H9 (cell line): ENCODE measurements around the gene STT3A. TPM values are rescaled to one million over a fixed set of nuclear protein-coding genes. Genes with fewer than 3 reads are reported as not detected.

ENCODE experiments used
- DNase-seq: peaks from one replicate; pipeline ENCODE4 v3.0.0-alpha.2; 2017
- H2AFZ ChIP-seq: one replicate; pipeline ENCODE4 v1.6.1; 2013; ENCODE audit warnings: mild to moderate bottlenecking, low read length, control low read depth, moderate library complexity
- H2AK5ac ChIP-seq: 2 replicates; pipeline ENCODE4 v1.6.1; 2013; ENCODE audit warnings: low read length, control low read depth, mixed read lengths; ENCODE audit not compliant: insufficient read length
- H2BK120ac ChIP-seq: one replicate; pipeline ENCODE4 v1.6.1; 2013; ENCODE audit warnings: low read depth, mild to moderate bottlenecking, low read length, control low read depth, inconsistent platforms; ENCODE audit not compliant: poor library complexity, severe bottlenecking
- H2BK12ac ChIP-seq: 2 replicates; pipeline ENCODE4 v1.6.1; 2013; ENCODE audit warnings: low read length, control low read depth, mixed read lengths, low read depth; ENCODE audit not compliant: insufficient read length
- H2BK15ac ChIP-seq: 2 replicates; pipeline ENCODE4 v1.6.1; 2013; ENCODE audit warnings: low read depth, low read length, control low read depth
- H2BK20ac ChIP-seq: one replicate; pipeline ENCODE4 v1.6.1; 2013; ENCODE audit warnings: low read depth, mild to moderate bottlenecking, low read length, control low read depth, inconsistent platforms; ENCODE audit not compliant: poor library complexity, severe bottlenecking
- H2BK5ac ChIP-seq: 2 replicates; pipeline ENCODE4 v1.6.1; 2013; ENCODE audit warnings: low read length, control low read depth, mixed read lengths; ENCODE audit not compliant: insufficient read length
- H3K14ac ChIP-seq: 2 replicates; pipeline ENCODE4 v1.6.1; 2013; ENCODE audit warnings: low read length, control low read depth; ENCODE audit not compliant: insufficient read depth
- H3K18ac ChIP-seq: 2 replicates; pipeline ENCODE4 v1.6.1; 2013; ENCODE audit warnings: low read depth, mild to moderate bottlenecking, mixed read lengths, low read length, control low read depth; ENCODE audit not compliant: insufficient read length
- H3K23ac ChIP-seq: 2 replicates; pipeline ENCODE4 v1.6.1; 2013; ENCODE audit warnings: low read length, control low read depth, mixed read lengths, low read depth; ENCODE audit not compliant: insufficient read length
- H3K23me2 ChIP-seq: 2 replicates; pipeline ENCODE4 v1.6.1; 2013; ENCODE audit warnings: low read depth, mild to moderate bottlenecking, mixed read lengths, low read length, control low read depth; ENCODE audit not compliant: insufficient read length, poor library complexity, severe bottlenecking
- H3K27ac ChIP-seq: 2 replicates; pipeline ENCODE4 v1.5.1; 2013; ENCODE audit warnings: low read length, control low read depth, mixed read lengths, low read depth; ENCODE audit not compliant: insufficient read length
- H3K27me3 ChIP-seq: 2 replicates; pipeline ENCODE4 v1.6.1; 2013; ENCODE audit warnings: low read length, control low read depth, inconsistent platforms; ENCODE audit not compliant: insufficient read depth
- H3K4ac ChIP-seq: 2 replicates; pipeline ENCODE4 v1.6.1; 2013; ENCODE audit warnings: low read depth, mild to moderate bottlenecking, control low read depth, inconsistent platforms, low read length, moderate library complexity
- H3K4me1 ChIP-seq: 2 replicates; pipeline ENCODE4 v1.6.1; 2013; ENCODE audit warnings: low read length, control low read depth, inconsistent platforms; ENCODE audit not compliant: insufficient read depth
- H3K4me2 ChIP-seq: 2 replicates; pipeline ENCODE4 v1.6.1; 2013; ENCODE audit warnings: low read length, control low read depth, mixed read lengths; ENCODE audit not compliant: insufficient read length, insufficient read depth
- H3K56ac ChIP-seq: 2 replicates; pipeline ENCODE4 v1.6.1; 2013; ENCODE audit warnings: low read depth, mild to moderate bottlenecking, mixed read lengths, low read length, control low read depth; ENCODE audit not compliant: insufficient read length
- H3K79me1 ChIP-seq: 2 replicates; pipeline ENCODE4 v1.6.1; 2013; ENCODE audit warnings: low read depth, mild to moderate bottlenecking, moderate library complexity, low read length, control low read depth, inconsistent platforms; ENCODE audit not compliant: insufficient read depth, poor library complexity, severe bottlenecking
- H3K79me2 ChIP-seq: 2 replicates; pipeline ENCODE4 v1.6.1; 2013; ENCODE audit warnings: low read length, control low read depth, inconsistent platforms; ENCODE audit not compliant: insufficient read depth
- H3K9ac ChIP-seq: 2 replicates; pipeline ENCODE4 v1.6.1; 2013; ENCODE audit warnings: low read length, control low read depth, mixed read lengths; ENCODE audit not compliant: insufficient read length; ENCODE audit errors: extremely low read depth
- H3K9me3 ChIP-seq: one replicate; pipeline ENCODE4 v1.6.1; 2013; ENCODE audit warnings: low read depth, low read length, inconsistent platforms; ENCODE audit not compliant: control insufficient read depth
- H3T11ph ChIP-seq: one replicate; pipeline ENCODE4 v1.6.1; 2013; ENCODE audit warnings: mild to moderate bottlenecking, low read length, control low read depth, inconsistent platforms
- H4K20me1 ChIP-seq: one replicate; pipeline ENCODE4 v1.6.1; 2013; ENCODE audit not compliant: control insufficient read depth, insufficient read length, insufficient read depth
- H4K5ac ChIP-seq: 2 replicates; pipeline ENCODE4 v1.6.1; 2013; ENCODE audit warnings: low read depth, mild to moderate bottlenecking, mixed read lengths, low read length, control low read depth; ENCODE audit not compliant: insufficient read length
- H4K8ac ChIP-seq: replicated peaks from 2 replicates; pipeline ENCODE4 v1.6.1; 2013; ENCODE audit warnings: low read length, control low read depth, mixed read lengths, low read depth; ENCODE audit not compliant: insufficient read length
- H4K91ac ChIP-seq: 2 replicates; pipeline ENCODE4 v1.6.1; 2013; ENCODE audit warnings: low read depth, mild to moderate bottlenecking, moderate library complexity, mixed read lengths, low read length, control low read depth; ENCODE audit not compliant: insufficient read length
- H3K27ac Mint-ChIP-seq, 3 experiments: 2 replicates in 2 of 3; 3 replicates in 1 of 3; pipeline ENCODE4 v1.8.0; 2020 to 2021; ENCODE audit warnings: mixed read lengths in 3 of 3, mild to moderate bottlenecking in 1 of 3, moderate library complexity in 1 of 3
- H3K27me3 Mint-ChIP-seq: 2 replicates; pipeline ENCODE4 v1.8.0; 2021; ENCODE audit warnings: low read depth, mild to moderate bottlenecking, moderate library complexity, mixed read lengths
- H3K36me3 Mint-ChIP-seq, 3 experiments: 2 replicates in 2 of 3; 3 replicates in 1 of 3; pipeline ENCODE4 v1.8.0; 2020 to 2021; ENCODE audit warnings: low read depth in 3 of 3, mixed read lengths in 3 of 3; ENCODE audit not compliant: insufficient read depth in 1 of 3
- H3K4me1 Mint-ChIP-seq, 2 experiments: 2 replicates each; pipeline ENCODE4 v1.8.0; 2020; ENCODE audit warnings: mixed read lengths in 2 of 2
- H3K4me3 Mint-ChIP-seq, 2 experiments: 2 replicates in 1 of 2; 3 replicates in 1 of 2; pipeline ENCODE4 v1.8.0; 2020 to 2021; ENCODE audit warnings: mild to moderate bottlenecking in 2 of 2, mixed read lengths in 2 of 2, moderate library complexity in 1 of 2
- H3K9me3 Mint-ChIP-seq, 2 experiments: 2 replicates in 1 of 2; 3 replicates in 1 of 2; pipeline ENCODE4 v1.8.0; 2020; ENCODE audit warnings: mild to moderate bottlenecking in 2 of 2, mixed read lengths in 2 of 2, moderate library complexity in 1 of 2
- WGBS: extraction: QIAGEN DNeasy Blood & Tissue Kit; methylation state at CpG from one replicate; pipeline ENCODE4 v1.1.7; 2013; ENCODE audit warnings: missing lambda C conversion rate, low lambda C conversion rate, mixed read lengths; ENCODE audit not compliant: insufficient read length; ENCODE audit errors: extremely low coverage; 5-methylcytosine and 5-hydroxymethylcytosine counted together
- total RNA-seq: library from RNA; stranded (reverse); gene quantifications from 2 replicates; pipeline ENCODE4 v1.2.1, GENCODE V29; 2021
- TF ChIP-seq, protein P1 (sequence below): fragments of 200-600 bp; sonication (generic); conservative IDR thresholded peaks from 3 replicates; pipeline ENCODE4 v1.8.0; 2021; ENCODE audit warnings: antibody characterized with exemption, mild to moderate bottlenecking

Gene STT3A
- total RNA-seq, 1 experiment from 2014 or later, result 128 TPM

DNA sequence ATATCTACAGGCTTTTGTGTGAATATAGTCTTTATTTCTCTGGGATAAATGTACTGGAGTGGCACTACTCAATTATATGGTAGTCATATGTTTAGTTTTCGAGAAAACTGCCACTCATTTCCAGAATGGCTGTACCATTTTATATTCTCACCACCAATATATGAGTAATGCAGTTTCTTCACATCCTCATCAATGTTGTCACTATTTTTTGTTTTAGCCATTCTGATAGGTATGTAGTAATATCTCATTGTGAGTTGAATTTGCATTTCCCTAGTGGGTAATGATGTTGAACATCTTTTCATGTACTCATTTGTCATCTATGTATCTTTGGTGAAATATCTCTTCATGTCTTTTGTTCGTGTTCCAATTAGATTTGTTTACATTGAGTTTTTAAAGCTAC lies 70.0 kb downstream of the STT3A start:
- H3K79me2 ChIP-seq, result no peaks in the 10 kb centered on the region
- H4K5ac ChIP-seq, result no peak overlapping the region
- no peak overlapping the region for H3K23ac ChIP-seq
- no peak overlapping the region for H2BK20ac ChIP-seq
- Mint-ChIP-seq H3K36me3 (peaks cover 47 to 74% (median 73%) of the 10 kb centered on the region in 3 experiments), H3K27ac (no peak overlapping the region), H3K9me3 (peaks cover 4 to 8% of the 10 kb centered on the region in 2 experiments; a peak in 4 of 5 replicates), H3K4me3 (no peak overlapping the region), H3K27me3 (no peaks in the 10 kb centered on the region), H3K4me1 (no peaks in the 10 kb centered on the region)
- H3K4ac ChIP-seq, result no peak overlapping the region
- no peak overlapping the region for H3K14ac ChIP-seq
- DNase-seq, result no peak
- no peak overlapping the region for H2AK5ac ChIP-seq
- no peaks in the 10 kb centered on the region for H3K27me3 ChIP-seq
- H3K9ac ChIP-seq, result no peak overlapping the region
- no peak overlapping the region for H2BK12ac ChIP-seq
- no peak overlapping the region for H2BK5ac ChIP-seq
- H3K9me3 ChIP-seq, result no peaks in the 10 kb centered on the region
- H3K23me2 ChIP-seq, result no peaks in the 10 kb centered on the region
- no peak overlapping the region for H2BK15ac ChIP-seq
- peaks cover 2% of the 10 kb centered on the region for H3K79me1 ChIP-seq
- TF ChIP-seq, protein P1, sequence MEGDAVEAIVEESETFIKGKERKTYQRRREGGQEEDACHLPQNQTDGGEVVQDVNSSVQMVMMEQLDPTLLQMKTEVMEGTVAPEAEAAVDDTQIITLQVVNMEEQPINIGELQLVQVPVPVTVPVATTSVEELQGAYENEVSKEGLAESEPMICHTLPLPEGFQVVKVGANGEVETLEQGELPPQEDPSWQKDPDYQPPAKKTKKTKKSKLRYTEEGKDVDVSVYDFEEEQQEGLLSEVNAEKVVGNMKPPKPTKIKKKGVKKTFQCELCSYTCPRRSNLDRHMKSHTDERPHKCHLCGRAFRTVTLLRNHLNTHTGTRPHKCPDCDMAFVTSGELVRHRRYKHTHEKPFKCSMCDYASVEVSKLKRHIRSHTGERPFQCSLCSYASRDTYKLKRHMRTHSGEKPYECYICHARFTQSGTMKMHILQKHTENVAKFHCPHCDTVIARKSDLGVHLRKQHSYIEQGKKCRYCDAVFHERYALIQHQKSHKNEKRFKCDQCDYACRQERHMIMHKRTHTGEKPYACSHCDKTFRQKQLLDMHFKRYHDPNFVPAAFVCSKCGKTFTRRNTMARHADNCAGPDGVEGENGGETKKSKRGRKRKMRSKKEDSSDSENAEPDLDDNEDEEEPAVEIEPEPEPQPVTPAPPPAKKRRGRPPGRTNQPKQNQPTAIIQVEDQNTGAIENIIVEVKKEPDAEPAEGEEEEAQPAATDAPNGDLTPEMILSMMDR, result no peak
- WGBS, result no CpG with 5 or more reads among the region's 2 CpGs
- H3K27ac ChIP-seq, result no peak overlapping the region
- no peak overlapping the region for H3K4me2 ChIP-seq
- H2AFZ ChIP-seq, result no peak overlapping the region
- no peak overlapping the region for H3T11ph ChIP-seq
- no peak overlapping the region for H3K18ac ChIP-seq
- no peaks in the 10 kb centered on the region for H3K4me1 ChIP-seq
- no peaks in the 10 kb centered on the region for H4K20me1 ChIP-seq
- no peak overlapping the region for H4K8ac ChIP-seq
- no peak overlapping the region for H3K56ac ChIP-seq
- H2BK120ac ChIP-seq, result no peak overlapping the region
- H4K91ac ChIP-seq, result no peak overlapping the region
